ENCODE results near the gene CISTR. TPM values are rescaled to one million over a fixed set of nuclear protein-coding genes. Genes with fewer than 3 reads are reported as not detected.

The CISTR gene
- total RNA-seq, 1 donor from 2014 or later: not detected

DNA sequence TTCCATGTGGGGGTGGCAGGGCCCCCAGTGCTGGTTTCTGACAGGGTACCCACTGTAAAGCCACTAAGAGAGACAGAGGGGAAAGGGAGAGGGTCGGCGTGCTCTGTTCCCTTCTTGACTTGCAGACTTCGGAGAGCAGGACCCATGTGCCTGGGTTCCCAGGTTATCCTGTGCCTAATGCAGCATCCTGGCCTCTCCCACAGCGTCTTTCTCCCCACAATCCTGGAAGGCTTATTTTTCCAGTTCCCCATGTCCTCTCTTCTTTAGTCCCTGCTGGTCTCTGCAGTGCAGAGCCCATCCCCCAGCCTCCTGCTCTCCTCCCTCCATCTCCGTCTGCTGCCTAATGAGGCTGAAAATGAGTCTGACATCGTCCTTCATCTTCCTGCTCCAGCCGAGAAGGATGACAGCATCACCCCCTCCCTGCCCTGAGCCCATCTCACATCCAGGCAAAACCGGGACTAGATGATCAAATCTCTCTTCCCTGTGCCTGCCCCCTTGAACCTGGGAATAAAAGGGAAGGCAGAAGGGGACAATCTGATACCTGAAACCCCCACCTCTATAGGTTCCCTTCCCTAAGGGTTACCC is 39.6 kb downstream of the CISTR start:
- Histone ChIP-seq H2AFZ (ENCODE audit: low read depth, low read length) (no peak overlapping the region), H3K4me1 (ENCODE audit: insufficient read depth, low read length) (no peaks in the 10 kb centered on the region), H3K4me3 (ENCODE audit: insufficient read depth, low read depth, low read length) (no peak overlapping the region), H3K9me3 (ENCODE audit: insufficient read depth, low read depth, low read length) (no peaks in the 10 kb centered on the region), H3K79me2 (ENCODE audit: insufficient read depth, low read length) (no peaks in the 10 kb centered on the region), H3K27ac (ENCODE audit: low read depth, low read length) (no peak overlapping the region), H3K27me3 (ENCODE audit: insufficient read depth, low read length) (peaks cover 15% of the 10 kb centered on the region), H3K36me3 (ENCODE audit: insufficient read depth, low read length) (peaks cover 4% of the 10 kb centered on the region), H3K4me2 (ENCODE audit: low read length) (no peak overlapping the region), H3K9ac (ENCODE audit: low read length) (no peak overlapping the region), H4K20me1 (ENCODE audit: insufficient read depth, low read length) (peaks cover 8% of the 10 kb centered on the region)
- H3K36me3 Mint-ChIP-seq (ENCODE audit: low read depth, unreplicated experiment): peaks cover 45% of the 10 kb centered on the region
- peaks cover 20% of the 10 kb centered on the region for H3K27me3 Mint-ChIP-seq (ENCODE audit: low read depth, unreplicated experiment)
- no peak overlapping the region for H3K27ac Mint-ChIP-seq (ENCODE audit: unreplicated experiment)
- DNase-seq (ENCODE audit: low read depth) (no peak), FAIRE-seq (no peak)
- TF ChIP-seq, protein P1, sequence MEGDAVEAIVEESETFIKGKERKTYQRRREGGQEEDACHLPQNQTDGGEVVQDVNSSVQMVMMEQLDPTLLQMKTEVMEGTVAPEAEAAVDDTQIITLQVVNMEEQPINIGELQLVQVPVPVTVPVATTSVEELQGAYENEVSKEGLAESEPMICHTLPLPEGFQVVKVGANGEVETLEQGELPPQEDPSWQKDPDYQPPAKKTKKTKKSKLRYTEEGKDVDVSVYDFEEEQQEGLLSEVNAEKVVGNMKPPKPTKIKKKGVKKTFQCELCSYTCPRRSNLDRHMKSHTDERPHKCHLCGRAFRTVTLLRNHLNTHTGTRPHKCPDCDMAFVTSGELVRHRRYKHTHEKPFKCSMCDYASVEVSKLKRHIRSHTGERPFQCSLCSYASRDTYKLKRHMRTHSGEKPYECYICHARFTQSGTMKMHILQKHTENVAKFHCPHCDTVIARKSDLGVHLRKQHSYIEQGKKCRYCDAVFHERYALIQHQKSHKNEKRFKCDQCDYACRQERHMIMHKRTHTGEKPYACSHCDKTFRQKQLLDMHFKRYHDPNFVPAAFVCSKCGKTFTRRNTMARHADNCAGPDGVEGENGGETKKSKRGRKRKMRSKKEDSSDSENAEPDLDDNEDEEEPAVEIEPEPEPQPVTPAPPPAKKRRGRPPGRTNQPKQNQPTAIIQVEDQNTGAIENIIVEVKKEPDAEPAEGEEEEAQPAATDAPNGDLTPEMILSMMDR (IDR thresholded peaks at IDR 0.05; ENCODE audit: insufficient read depth, low read depth, low read length): no peak
- no peak for TF ChIP-seq EZH2 (IDR thresholded peaks at IDR 0.05; ENCODE audit: insufficient read depth, low read length)
- H3K9me3 Mint-ChIP-seq (ENCODE audit: unreplicated experiment): peaks cover 4% of the 10 kb centered on the region
- no peaks in the 10 kb centered on the region for H3K4me1 Mint-ChIP-seq (ENCODE audit: low read depth, unreplicated experiment)
- H3K4me3 Mint-ChIP-seq (ENCODE audit: unreplicated experiment): no peak overlapping the region

DNA sequence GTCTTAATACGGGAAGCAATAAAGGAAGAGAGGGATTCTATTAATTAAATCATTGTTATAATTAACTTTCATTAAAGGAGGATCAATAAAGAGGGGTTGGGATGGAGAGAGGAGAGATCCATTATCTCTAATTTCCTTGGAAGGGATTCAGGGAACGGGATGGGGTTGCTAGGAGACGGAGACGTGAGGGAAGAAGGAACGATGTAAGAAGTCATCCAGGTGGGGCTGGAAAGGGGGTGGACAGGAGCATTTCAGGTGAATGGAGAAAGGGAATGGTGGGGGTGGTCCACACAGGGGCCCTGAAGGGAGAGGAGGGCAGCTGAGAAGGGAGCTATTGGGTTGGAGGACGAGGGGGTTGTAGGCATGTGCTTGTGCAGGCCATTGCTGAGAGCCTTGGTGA is 41.7 kb downstream of the CISTR start:
- Histone ChIP-seq H2AFZ (ENCODE audit: low read depth, low read length) (no peak overlapping the region), H3K4me3 (ENCODE audit: insufficient read depth, low read depth, low read length) (no peak overlapping the region), H3K27ac (ENCODE audit: low read depth, low read length) (no peak overlapping the region), H3K79me2 (ENCODE audit: insufficient read depth, low read length) (no peaks in the 10 kb centered on the region), H4K20me1 (ENCODE audit: insufficient read depth, low read length) (peaks cover 6% of the 10 kb centered on the region), H3K4me2 (ENCODE audit: low read length) (no peak overlapping the region), H3K4me1 (ENCODE audit: insufficient read depth, low read length) (no peaks in the 10 kb centered on the region), H3K36me3 (ENCODE audit: insufficient read depth, low read length) (peaks cover 3% of the 10 kb centered on the region), H3K9me3 (ENCODE audit: insufficient read depth, low read depth, low read length) (no peaks in the 10 kb centered on the region), H3K27me3 (ENCODE audit: insufficient read depth, low read length) (peaks cover 21% of the 10 kb centered on the region), H3K9ac (ENCODE audit: low read length) (no peak overlapping the region)
- H3K4me3 Mint-ChIP-seq (ENCODE audit: unreplicated experiment): no peak overlapping the region
- no peak for FAIRE-seq
- H3K4me1 Mint-ChIP-seq (ENCODE audit: low read depth, unreplicated experiment): no peaks in the 10 kb centered on the region
- peaks cover 32% of the 10 kb centered on the region for H3K27me3 Mint-ChIP-seq (ENCODE audit: low read depth, unreplicated experiment)
- TF ChIP-seq, protein P1 (IDR thresholded peaks at IDR 0.05; ENCODE audit: insufficient read depth, low read depth, low read length): no peak
- no peak for TF ChIP-seq EZH2 (IDR thresholded peaks at IDR 0.05; ENCODE audit: insufficient read depth, low read length)
- peaks cover 2% of the 10 kb centered on the region for H3K9me3 Mint-ChIP-seq (ENCODE audit: unreplicated experiment)
- H3K27ac Mint-ChIP-seq (ENCODE audit: unreplicated experiment): no peak overlapping the region
- DNase-seq (ENCODE audit: low read depth): no peak
- peaks cover 35% of the 10 kb centered on the region for H3K36me3 Mint-ChIP-seq (ENCODE audit: low read depth, unreplicated experiment)

DNA sequence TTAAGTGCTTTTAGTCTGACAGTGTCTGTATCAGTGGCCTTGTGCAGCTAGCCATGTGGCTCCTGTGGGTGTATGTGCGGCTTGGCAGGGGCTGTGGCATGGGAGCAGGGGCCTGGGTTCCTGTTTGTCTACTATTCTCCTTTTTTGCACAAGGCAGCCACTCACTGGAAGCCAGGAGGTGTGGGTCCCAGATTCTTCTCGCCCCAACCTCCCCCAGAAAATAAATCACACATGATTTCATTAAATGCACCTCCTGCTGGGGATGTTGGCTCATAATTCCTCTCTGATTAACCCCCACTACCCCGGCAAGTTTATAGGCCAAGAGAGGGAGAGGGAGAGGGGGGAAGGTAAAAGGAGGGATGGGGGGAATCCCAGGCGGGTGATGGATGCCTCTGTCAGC is 42.1 kb downstream of the CISTR start:
- no peak overlapping the region for H3K27ac ChIP-seq (ENCODE audit: low read depth, low read length)
- Mint-ChIP-seq H3K4me3 (ENCODE audit: unreplicated experiment) (no peak overlapping the region), H3K27me3 (ENCODE audit: low read depth, unreplicated experiment) (peaks cover 36% of the 10 kb centered on the region)

More for the DNA sequence above, 42.1 kb downstream of the CISTR start:
- Mint-ChIP-seq H3K9me3 (ENCODE audit: unreplicated experiment) (peaks cover 2% of the 10 kb centered on the region), H3K27ac (ENCODE audit: unreplicated experiment) (no peak overlapping the region), H3K36me3 (ENCODE audit: low read depth, unreplicated experiment) (peaks cover 34% of the 10 kb centered on the region), H3K4me1 (ENCODE audit: low read depth, unreplicated experiment) (no peaks in the 10 kb centered on the region)
- no peaks in the 10 kb centered on the region for H3K9me3 ChIP-seq (ENCODE audit: insufficient read depth, low read depth, low read length)
- DNase-seq (ENCODE audit: low read depth) (no peak), FAIRE-seq (no peak)
- no peaks in the 10 kb centered on the region for H3K79me2 ChIP-seq (ENCODE audit: insufficient read depth, low read length)
- no peak overlapping the region for H3K4me3 ChIP-seq (ENCODE audit: insufficient read depth, low read depth, low read length)
- no peaks in the 10 kb centered on the region for H3K4me1 ChIP-seq (ENCODE audit: insufficient read depth, low read length)
- H2AFZ ChIP-seq (ENCODE audit: low read depth, low read length): no peak overlapping the region
- H3K9ac ChIP-seq (ENCODE audit: low read length): no peak overlapping the region
- no peaks in the 10 kb centered on the region for H3K36me3 ChIP-seq (ENCODE audit: insufficient read depth, low read length)
- H3K27me3 ChIP-seq (ENCODE audit: insufficient read depth, low read length): peaks cover 23% of the 10 kb centered on the region
- no peak overlapping the region for H3K4me2 ChIP-seq (ENCODE audit: low read length)
- TF ChIP-seq, protein P1 (IDR thresholded peaks at IDR 0.05; ENCODE audit: insufficient read depth, low read depth, low read length): no peak
- TF ChIP-seq EZH2 (IDR thresholded peaks at IDR 0.05; ENCODE audit: insufficient read depth, low read length): no peak
- peaks cover 6% of the 10 kb centered on the region for H4K20me1 ChIP-seq (ENCODE audit: insufficient read depth, low read length)

All from astrocyte (in vitro differentiated cells and primary cell).